Measurements from ENCODE around the gene SLC16A7.
"Not testable (repeated sequence)": the region's sequence is repeated elsewhere in the genome, so short reads cannot be mapped to it uniquely, and the experiment has no call there.

- TF ChIP-seq CTCF (IDR thresholded peaks at IDR 0.05); ZFX (IDR thresholded peaks at IDR 0.05; ENCODE audit: borderline replicate concordance): not testable (repeated sequence)
Observed at GRCh38 chr12:59751091-59751490, 155.3 kb downstream of the SLC16A7 start.

Data from 22Rv1 (cell line).